SK-N-SH treated with all-trans-retinoic acid at 6 μM for 48 hours (cell line): Measurements from ENCODE around the gene MAST4.

Experiments used
- TSHZ2 ChIP-seq: fragments of 250-450 bp; sonication (Bioruptor Pico); IDR thresholded peaks from 2 replicates; pipeline ENCODE4 v1.5.0; 2020; ENCODE audit warnings: mild to moderate bottlenecking, moderate library complexity
- TF ChIP-seq, protein P1 (sequence below): fragments of 250-450 bp; sonication (Bioruptor Pico); IDR thresholded peaks from 2 replicates; pipeline ENCODE4 v1.8.0; 2020; ENCODE audit warnings: mild to moderate bottlenecking, moderate library complexity, borderline replicate concordance

- TF ChIP-seq, protein P1, sequence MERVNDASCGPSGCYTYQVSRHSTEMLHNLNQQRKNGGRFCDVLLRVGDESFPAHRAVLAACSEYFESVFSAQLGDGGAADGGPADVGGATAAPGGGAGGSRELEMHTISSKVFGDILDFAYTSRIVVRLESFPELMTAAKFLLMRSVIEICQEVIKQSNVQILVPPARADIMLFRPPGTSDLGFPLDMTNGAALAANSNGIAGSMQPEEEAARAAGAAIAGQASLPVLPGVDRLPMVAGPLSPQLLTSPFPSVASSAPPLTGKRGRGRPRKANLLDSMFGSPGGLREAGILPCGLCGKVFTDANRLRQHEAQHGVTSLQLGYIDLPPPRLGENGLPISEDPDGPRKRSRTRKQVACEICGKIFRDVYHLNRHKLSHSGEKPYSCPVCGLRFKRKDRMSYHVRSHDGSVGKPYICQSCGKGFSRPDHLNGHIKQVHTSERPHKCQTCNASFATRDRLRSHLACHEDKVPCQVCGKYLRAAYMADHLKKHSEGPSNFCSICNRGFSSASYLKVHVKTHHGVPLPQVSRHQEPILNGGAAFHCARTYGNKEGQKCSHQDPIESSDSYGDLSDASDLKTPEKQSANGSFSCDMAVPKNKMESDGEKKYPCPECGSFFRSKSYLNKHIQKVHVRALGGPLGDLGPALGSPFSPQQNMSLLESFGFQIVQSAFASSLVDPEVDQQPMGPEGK (CRISPR knock-in tag) = no peak
- TF ChIP-seq TSHZ2 (CRISPR knock-in tag) = no peak
Observed at GRCh38 chr5:67208403-67208802, 612.2 kb downstream of the MAST4 start.
